Neural progenitor cell (in vitro differentiated cells): ENCODE data around the gene SDK1.

Experiments
- CTCF ChIP-seq: fragments of 200-600 bp; sonication (generic); IDR thresholded peaks from 2 replicates; pipeline ENCODE4 v1.5.1; 2017; ENCODE audit warnings: antibody characterized with exemption, mild to moderate bottlenecking
- EZH2 ChIP-seq: fragments of 200-600 bp; sonication (generic); IDR thresholded peaks from 2 replicates; pipeline ENCODE4 v1.6.1; 2017; ENCODE audit warnings: antibody characterized with exemption, mild to moderate bottlenecking, moderate library complexity
- EZH2phosphoT487 ChIP-seq: fragments of 200-600 bp; sonication (generic); IDR thresholded peaks from 2 replicates; pipeline ENCODE4 v1.6.1; 2017; ENCODE audit warnings: antibody characterized with exemption

- no peak for TF ChIP-seq CTCF
- TF ChIP-seq EZH2phosphoT487, result no peak
- TF ChIP-seq EZH2, result no peak
Observed at GRCh38 chr7:3781607-3782006, 480.6 kb downstream of the SDK1 start.
